Measurements from ENCODE around the gene LGI4.

GRCh38 chr19:35099155-35099896 lies 35.5 kb downstream of the LGI4 start:
- no peak for TF ChIP-seq CTCF (IDR thresholded peaks at IDR 0.05; ENCODE audit: low read length)
- no peak for TF ChIP-seq EZH2 (IDR thresholded peaks at IDR 0.05; ENCODE audit: borderline replicate concordance, low read length)
